ENCODE measurements around the gene RHBDD1.

RHBDD1 gene

GRCh38 chr2:226875438-226876225 lies 39.8 kb downstream of the RHBDD1 start:
- H2AFZ ChIP-seq (ENCODE audit: low read length), result no peak overlapping the region
- H3K4me3 ChIP-seq (ENCODE audit: low read length, poor library complexity, severe bottlenecking), result no peak overlapping the region
- no peaks in the 10 kb centered on the region for H3K9me2 ChIP-seq (replicated peaks; ENCODE audit: low read depth, low read length)
- no peaks in the 10 kb centered on the region for H4K20me1 ChIP-seq (ENCODE audit: insufficient read depth, low read length, poor library complexity, severe bottlenecking)
- no peaks in the 10 kb centered on the region for H3K36me3 ChIP-seq (ENCODE audit: insufficient read depth, low read length)
- no peak overlapping the region for H3K4me2 ChIP-seq (ENCODE audit: low read depth, low read length, poor library complexity, severe bottlenecking)
- TF ChIP-seq EZH2phosphoT487 (IDR thresholded peaks at IDR 0.05; ENCODE audit: borderline replicate concordance), result no peak
- TF ChIP-seq, protein P1, sequence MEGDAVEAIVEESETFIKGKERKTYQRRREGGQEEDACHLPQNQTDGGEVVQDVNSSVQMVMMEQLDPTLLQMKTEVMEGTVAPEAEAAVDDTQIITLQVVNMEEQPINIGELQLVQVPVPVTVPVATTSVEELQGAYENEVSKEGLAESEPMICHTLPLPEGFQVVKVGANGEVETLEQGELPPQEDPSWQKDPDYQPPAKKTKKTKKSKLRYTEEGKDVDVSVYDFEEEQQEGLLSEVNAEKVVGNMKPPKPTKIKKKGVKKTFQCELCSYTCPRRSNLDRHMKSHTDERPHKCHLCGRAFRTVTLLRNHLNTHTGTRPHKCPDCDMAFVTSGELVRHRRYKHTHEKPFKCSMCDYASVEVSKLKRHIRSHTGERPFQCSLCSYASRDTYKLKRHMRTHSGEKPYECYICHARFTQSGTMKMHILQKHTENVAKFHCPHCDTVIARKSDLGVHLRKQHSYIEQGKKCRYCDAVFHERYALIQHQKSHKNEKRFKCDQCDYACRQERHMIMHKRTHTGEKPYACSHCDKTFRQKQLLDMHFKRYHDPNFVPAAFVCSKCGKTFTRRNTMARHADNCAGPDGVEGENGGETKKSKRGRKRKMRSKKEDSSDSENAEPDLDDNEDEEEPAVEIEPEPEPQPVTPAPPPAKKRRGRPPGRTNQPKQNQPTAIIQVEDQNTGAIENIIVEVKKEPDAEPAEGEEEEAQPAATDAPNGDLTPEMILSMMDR (conservative IDR thresholded peaks at IDR 0.05; ENCODE audit: low read length), result no peak
- H3K9me3 ChIP-seq (ENCODE audit: insufficient read depth, low read depth, low read length), result no peaks in the 10 kb centered on the region
- no peaks in the 10 kb centered on the region for H3K27me3 ChIP-seq (ENCODE audit: insufficient read depth, low read length, poor library complexity, severe bottlenecking)
- H3K9ac ChIP-seq (ENCODE audit: low read depth, low read length, poor library complexity, severe bottlenecking), result no peak overlapping the region
- H3K79me2 ChIP-seq (ENCODE audit: insufficient read depth, low read length), result no peaks in the 10 kb centered on the region
- no peaks in the 10 kb centered on the region for H3F3A ChIP-seq (ENCODE audit: low read depth)
- peaks cover 21% of the 10 kb centered on the region for H3K4me1 ChIP-seq (ENCODE audit: insufficient read depth, low read length, poor library complexity, severe bottlenecking)

DNA sequence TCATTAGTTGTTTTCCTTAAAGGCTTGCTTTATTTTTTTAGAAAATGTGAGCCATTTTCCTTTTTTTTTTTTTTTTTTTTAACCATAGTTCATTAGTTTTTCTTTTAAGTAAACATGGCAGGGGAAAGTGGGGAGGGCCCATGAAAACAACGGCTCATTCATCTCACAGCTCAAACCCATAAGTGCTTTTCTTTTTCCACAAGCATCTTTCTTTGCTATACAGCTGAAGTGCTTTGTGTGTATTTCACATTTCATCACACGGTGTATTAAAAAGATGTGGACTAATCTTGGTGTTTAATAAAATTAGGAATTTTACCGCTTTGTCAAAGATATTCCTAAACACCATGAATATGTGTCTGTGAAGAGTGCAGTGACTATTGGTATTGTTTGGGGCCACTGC lies 41.6 kb downstream of the RHBDD1 start:
- Histone ChIP-seq H3K9me3 (ENCODE audit: insufficient read depth, low read depth, low read length) (no peaks in the 10 kb centered on the region), H2AFZ (ENCODE audit: low read length) (no peak overlapping the region), H3K9me2 (replicated peaks; ENCODE audit: low read depth, low read length) (no peaks in the 10 kb centered on the region), H3K4me1 (ENCODE audit: insufficient read depth, low read length, poor library complexity, severe bottlenecking) (peaks cover 18% of the 10 kb centered on the region), H3K9ac (ENCODE audit: low read depth, low read length, poor library complexity, severe bottlenecking) (no peak overlapping the region), H3K27me3 (ENCODE audit: insufficient read depth, low read length, poor library complexity, severe bottlenecking) (no peaks in the 10 kb centered on the region), H4K20me1 (ENCODE audit: insufficient read depth, low read length, poor library complexity, severe bottlenecking) (no peaks in the 10 kb centered on the region), H3K36me3 (ENCODE audit: insufficient read depth, low read length) (no peaks in the 10 kb centered on the region), H3F3A (ENCODE audit: low read depth) (no peaks in the 10 kb centered on the region), H3K4me2 (ENCODE audit: low read depth, low read length, poor library complexity, severe bottlenecking) (no peak overlapping the region), H3K79me2 (ENCODE audit: insufficient read depth, low read length) (no peaks in the 10 kb centered on the region), H3K4me3 (ENCODE audit: low read length, poor library complexity, severe bottlenecking) (no peak overlapping the region)
- TF ChIP-seq EZH2phosphoT487 (IDR thresholded peaks at IDR 0.05; ENCODE audit: borderline replicate concordance), result no peak
- TF ChIP-seq, protein P1 (conservative IDR thresholded peaks at IDR 0.05; ENCODE audit: low read length), result no peak

DNA sequence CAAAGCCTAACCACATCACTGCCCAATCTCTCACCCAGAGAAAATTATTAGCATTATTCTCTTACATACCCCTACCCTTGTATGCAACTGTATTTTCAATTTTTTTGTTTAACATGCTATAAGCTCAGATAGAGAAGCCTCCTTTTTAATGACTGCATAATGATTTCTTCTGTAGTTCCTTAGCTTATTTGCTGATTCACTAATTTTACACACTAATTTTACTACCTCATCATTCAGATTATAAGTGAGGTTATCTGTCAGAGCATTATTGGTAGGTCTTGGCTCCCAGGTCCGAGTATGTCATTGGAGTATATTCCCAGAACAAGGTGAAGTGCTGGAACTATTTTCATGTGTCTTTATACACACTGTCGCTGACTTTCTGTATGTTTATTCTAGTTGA lies 45.4 kb downstream of the RHBDD1 start:
- Histone ChIP-seq H2AFZ (ENCODE audit: low read length) (no peak overlapping the region), H3K9me3 (ENCODE audit: insufficient read depth, low read depth, low read length) (no peaks in the 10 kb centered on the region), H3K4me2 (ENCODE audit: low read depth, low read length, poor library complexity, severe bottlenecking) (no peak overlapping the region), H3K4me1 (ENCODE audit: insufficient read depth, low read length, poor library complexity, severe bottlenecking) (no peaks in the 10 kb centered on the region), H3K36me3 (ENCODE audit: insufficient read depth, low read length) (no peaks in the 10 kb centered on the region; the same call in 1 of the 2 replicates), H3K9me2 (replicated peaks; ENCODE audit: low read depth, low read length) (no peaks in the 10 kb centered on the region), H4K20me1 (ENCODE audit: insufficient read depth, low read length, poor library complexity, severe bottlenecking) (no peaks in the 10 kb centered on the region), H3F3A (ENCODE audit: low read depth) (no peaks in the 10 kb centered on the region), H3K79me2 (ENCODE audit: insufficient read depth, low read length) (no peaks in the 10 kb centered on the region), H3K27me3 (ENCODE audit: insufficient read depth, low read length, poor library complexity, severe bottlenecking) (no peaks in the 10 kb centered on the region), H3K9ac (ENCODE audit: low read depth, low read length, poor library complexity, severe bottlenecking) (no peak overlapping the region), H3K4me3 (ENCODE audit: low read length, poor library complexity, severe bottlenecking) (no peak overlapping the region)
- no peak for TF ChIP-seq EZH2phosphoT487 (IDR thresholded peaks at IDR 0.05; ENCODE audit: borderline replicate concordance)
- TF ChIP-seq, protein P1 (conservative IDR thresholded peaks at IDR 0.05; ENCODE audit: low read length), result no peak
